GM12864 (cell line): ENCODE data around the gene PDF.

Source experiments
- DNase-seq: peaks from one replicate; pipeline ENCODE4 v3.0.0-alpha.2; 2011; ENCODE audit warnings: low read depth
- H3K4me3 ChIP-seq: 2 replicates; pipeline ENCODE4 v1.5.1; 2011; ENCODE audit warnings: mild to moderate bottlenecking, low read depth, low read length, control low read depth
- TF ChIP-seq, protein P1 (sequence below): IDR thresholded peaks from 2 replicates; pipeline ENCODE4 v1.5.1; 2011; ENCODE audit warnings: low read depth, mild to moderate bottlenecking, moderate library complexity, low read length, control low read depth, inconsistent platforms; ENCODE audit errors: missing control alignments

PDF gene

DNA sequence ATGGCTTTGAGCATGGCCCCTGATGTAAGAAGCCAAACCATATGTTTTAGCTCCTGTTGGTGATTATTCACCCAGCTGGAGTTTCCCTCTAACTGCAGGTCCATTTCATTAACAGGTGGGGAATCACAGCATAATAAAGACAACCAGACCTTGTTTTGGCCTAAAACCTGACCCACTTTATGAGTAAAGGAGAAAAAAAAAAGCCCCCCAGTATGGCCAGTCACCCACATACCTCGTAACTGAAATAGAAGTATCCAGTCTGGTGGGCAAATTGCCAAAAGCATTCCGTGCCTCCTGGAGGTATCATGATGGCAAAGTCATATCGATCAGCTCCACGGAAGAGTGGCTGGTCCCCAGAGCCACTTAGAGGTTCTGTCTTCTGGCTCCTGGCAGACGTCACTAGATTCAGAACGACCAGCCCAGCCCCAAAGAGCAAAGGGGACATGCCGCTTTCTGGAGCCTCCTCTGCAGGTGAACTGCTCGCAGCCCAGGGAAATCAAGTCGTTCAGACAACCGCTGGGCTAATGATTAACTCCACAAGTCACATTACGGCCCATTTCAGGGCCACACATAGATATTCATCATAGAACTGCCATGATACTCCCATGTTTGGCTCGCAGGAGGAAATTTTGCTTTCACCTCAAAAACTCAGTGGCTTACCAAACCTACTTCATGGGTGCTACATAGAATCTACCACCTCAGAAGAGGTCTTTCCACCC, 21.1 kb upstream of the PDF start, which contains the start of gene TMED6:
TMED6 (minus strand) TSS at position 478 of the 719 bp plus-strand sequence; CDS start at position 445, 33 bp downstream.
- TF ChIP-seq, protein P1, sequence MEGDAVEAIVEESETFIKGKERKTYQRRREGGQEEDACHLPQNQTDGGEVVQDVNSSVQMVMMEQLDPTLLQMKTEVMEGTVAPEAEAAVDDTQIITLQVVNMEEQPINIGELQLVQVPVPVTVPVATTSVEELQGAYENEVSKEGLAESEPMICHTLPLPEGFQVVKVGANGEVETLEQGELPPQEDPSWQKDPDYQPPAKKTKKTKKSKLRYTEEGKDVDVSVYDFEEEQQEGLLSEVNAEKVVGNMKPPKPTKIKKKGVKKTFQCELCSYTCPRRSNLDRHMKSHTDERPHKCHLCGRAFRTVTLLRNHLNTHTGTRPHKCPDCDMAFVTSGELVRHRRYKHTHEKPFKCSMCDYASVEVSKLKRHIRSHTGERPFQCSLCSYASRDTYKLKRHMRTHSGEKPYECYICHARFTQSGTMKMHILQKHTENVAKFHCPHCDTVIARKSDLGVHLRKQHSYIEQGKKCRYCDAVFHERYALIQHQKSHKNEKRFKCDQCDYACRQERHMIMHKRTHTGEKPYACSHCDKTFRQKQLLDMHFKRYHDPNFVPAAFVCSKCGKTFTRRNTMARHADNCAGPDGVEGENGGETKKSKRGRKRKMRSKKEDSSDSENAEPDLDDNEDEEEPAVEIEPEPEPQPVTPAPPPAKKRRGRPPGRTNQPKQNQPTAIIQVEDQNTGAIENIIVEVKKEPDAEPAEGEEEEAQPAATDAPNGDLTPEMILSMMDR: no peak
- no peak for DNase-seq
- no peak within 1 kb of the TSS for H3K4me3 ChIP-seq

DNA sequence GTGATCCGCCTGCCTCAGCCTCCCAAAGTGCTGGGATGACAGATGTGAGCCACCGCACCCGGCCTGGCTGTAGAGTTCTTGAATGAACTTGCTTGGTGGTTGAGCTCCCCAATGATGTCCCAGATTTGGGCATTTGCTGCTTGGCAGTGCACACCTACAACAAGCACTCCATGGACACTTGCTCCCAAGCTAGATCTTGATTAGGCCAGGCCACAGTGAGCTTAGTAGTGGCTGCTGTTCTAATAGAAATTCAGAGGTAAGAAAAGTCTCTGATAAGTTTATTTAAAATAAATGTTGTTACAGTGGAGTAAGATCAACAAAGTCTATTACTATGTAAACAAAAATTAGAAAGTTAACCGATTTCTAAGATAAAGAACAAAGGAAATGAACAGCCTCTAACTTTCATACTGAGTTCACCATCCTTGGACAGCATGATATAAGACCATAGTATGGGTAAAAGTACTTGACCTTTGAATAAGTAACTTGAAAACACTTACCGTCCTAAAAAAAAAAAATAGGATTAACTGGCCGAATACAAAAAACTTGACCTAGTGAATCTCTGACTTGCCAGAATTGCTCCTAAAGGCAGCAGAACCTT, 20.2 kb upstream of the PDF start:
- TF ChIP-seq, protein P1: no peak
- DNase-seq: no peak

DNA sequence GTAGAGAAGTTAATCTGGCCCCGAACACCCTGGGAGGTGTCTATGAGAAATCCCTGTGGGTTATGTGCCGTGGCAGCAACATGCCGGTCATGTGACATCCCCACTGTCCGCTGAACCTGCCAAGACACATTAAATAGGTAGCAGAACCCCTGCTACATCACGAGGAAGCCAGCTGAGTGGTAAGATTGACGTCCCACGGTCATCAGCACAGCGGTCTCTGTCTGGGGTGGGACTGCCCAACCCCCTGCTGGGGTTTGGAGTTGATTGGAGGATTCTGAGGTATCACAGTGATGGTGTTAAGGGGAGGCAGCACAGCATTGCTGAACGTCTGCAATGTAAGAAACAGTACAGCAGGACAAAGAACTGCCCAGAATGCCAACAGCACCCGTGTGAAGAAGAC, 19.1 kb upstream of the PDF start:
- TF ChIP-seq, protein P1: no peak
- DNase-seq: no peak

More for the DNA sequence above, 20.2 kb upstream of the PDF start:
- no peak overlapping the region for H3K4me3 ChIP-seq

DNA sequence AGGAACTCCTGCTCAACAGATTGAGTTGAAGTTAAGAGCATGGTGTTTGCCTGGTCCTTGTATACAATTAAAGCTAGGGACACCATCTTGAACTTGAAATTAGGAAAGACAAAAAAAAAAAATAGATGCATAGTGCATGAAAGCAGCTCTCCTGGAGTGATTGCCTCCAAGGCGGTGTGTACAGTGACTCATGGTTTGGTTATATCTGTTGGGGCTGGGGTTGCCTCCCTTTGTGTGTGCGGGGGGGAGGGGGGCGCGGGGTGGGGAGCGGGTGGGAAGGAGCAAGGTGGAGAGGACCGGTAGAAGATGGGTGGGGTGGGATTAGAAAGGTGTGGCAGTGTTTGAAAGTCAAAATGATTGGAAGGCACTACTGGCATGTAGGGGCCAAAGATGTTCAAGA, 17.8 kb upstream of the PDF start:
- TF ChIP-seq, protein P1: no peak
- H3K4me3 ChIP-seq: no peak overlapping the region
- no peak for DNase-seq

More for the DNA sequence above, 19.1 kb upstream of the PDF start:
- no peak overlapping the region for H3K4me3 ChIP-seq

DNA sequence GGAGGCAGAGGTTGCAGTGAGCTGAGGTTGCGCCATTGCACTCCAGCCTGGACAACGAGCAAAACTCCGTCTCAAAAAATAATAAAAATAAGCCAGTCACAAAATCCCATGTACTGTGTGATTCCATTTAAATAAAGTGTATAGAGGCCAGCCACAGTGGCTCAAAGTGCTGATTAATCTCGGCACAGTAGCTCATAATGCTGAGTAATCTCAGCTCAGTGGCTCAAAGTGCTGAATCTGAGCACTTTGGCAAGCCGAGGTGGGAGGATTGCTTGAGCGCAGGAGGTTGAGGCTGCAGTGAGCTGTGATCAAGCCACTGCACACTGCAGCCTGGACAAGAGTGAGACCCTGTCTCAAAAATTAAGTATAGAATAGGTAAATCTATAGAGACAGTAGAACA, 16.3 kb upstream of the PDF start:
- no peak overlapping the region for H3K4me3 ChIP-seq
- DNase-seq: no peak
- TF ChIP-seq, protein P1: no peak

DNA sequence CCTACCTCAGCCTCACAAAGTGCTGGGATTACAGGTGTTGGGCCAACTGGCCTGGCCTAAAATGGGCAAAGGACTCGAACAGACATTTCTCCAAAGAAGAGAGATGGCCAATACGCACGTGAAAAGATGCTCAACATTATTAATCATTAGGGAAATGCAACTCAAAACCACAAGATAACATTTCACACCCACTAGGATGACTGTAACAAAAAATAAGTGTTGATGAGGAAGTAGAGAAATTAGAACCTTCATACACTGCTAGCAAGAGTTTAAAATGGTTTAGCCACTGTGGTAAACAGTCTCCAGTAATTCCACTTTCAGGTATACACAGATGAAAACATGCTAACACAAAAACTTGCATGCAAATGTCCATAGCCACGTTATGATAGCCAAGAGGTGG, 15.5 kb upstream of the PDF start:
- H3K4me3 ChIP-seq: no peak overlapping the region
- TF ChIP-seq, protein P1: no peak
- DNase-seq: no peak

DNA sequence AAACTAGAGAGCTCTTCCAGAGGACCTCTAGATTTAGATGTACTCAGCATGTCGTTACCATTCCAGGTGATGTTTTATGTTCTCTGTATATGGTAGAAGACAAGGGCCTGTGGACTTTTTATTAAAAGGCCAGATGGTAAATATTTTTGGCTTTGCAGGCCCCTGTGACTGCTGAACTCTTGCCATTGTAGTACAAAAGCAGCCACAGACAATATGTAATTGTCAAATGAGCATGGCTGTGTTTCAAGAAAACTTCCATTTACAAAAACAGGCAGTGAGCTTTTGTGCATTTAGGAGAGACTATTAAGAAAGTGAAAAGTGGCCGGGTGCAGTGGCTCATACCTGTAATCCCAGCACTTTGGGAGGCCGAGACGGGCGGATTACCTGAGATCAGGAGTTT, 13.8 kb upstream of the PDF start:
- no peak for DNase-seq
- no peak overlapping the region for H3K4me3 ChIP-seq
- TF ChIP-seq, protein P1: no peak
